GM10847 (cell line): ENCODE results near the gene COL1A1.

Source experiments
- POLR2A ChIP-seq: IDR thresholded peaks from 2 replicates; pipeline ENCODE4 v1.6.1; 2011; ENCODE audit not compliant: insufficient read length; ENCODE audit errors: extremely low read depth

Gene COL1A1

GRCh38 chr17:50143461-50144176 lies 57.8 kb downstream of the COL1A1 start:
- TF ChIP-seq POLR2A, result no peak

- no peak for TF ChIP-seq POLR2A
Measured at GRCh38 chr17:50141745-50142110, 59.7 kb downstream of the COL1A1 start.

GRCh38 chr17:50141026-50141744 lies 60.2 kb downstream of the COL1A1 start:
- TF ChIP-seq POLR2A, result no peak

- TF ChIP-seq POLR2A, result no peak
Measured at GRCh38 chr17:50139950-50140885, 61.2 kb downstream of the COL1A1 start.

GRCh38 chr17:50139185-50139783 lies 62.1 kb downstream of the COL1A1 start:
- no peak for TF ChIP-seq POLR2A

GRCh38 chr17:50137042-50137441 lies 64.4 kb downstream of the COL1A1 start:
- TF ChIP-seq POLR2A, result no peak

- no peak for TF ChIP-seq POLR2A
Measured at GRCh38 chr17:50136096-50136687, 65.2 kb downstream of the COL1A1 start.

GRCh38 chr17:50135316-50136095 lies 65.9 kb downstream of the COL1A1 start:
- no peak for TF ChIP-seq POLR2A

GRCh38 chr17:50134206-50135110 lies 67.0 kb downstream of the COL1A1 start:
- no peak for TF ChIP-seq POLR2A

- TF ChIP-seq POLR2A, result no peak
Measured at GRCh38 chr17:50133769-50134099, 67.7 kb downstream of the COL1A1 start.
